Astrocyte (in vitro differentiated cells and primary cell): ENCODE data around the gene SLC26A1. TPM values are rescaled to one million over a fixed set of nuclear protein-coding genes. Genes with fewer than 3 reads are reported as not detected.

Experiments
- DNase-seq: peaks from one replicate; pipeline ENCODE4 v3.0.0-alpha.2; 2010; ENCODE audit warnings: low read depth
- FAIRE-seq: peaks from 2 replicates; lab custom pipeline; 2011; peaks lifted over from hg19 to GRCh38; lab: Jason Lieb, UNC
- H2AFZ ChIP-seq: 2 replicates; pipeline ENCODE4 v1.6.0; 2012; ENCODE audit warnings: low read depth, low read length, inconsistent platforms
- H3K27ac ChIP-seq: 2 replicates; pipeline ENCODE4 v1.5.1; 2011; ENCODE audit warnings: low read depth, low read length, inconsistent platforms
- H3K27me3 ChIP-seq: 2 replicates; pipeline ENCODE4 v1.6.0; 2011; ENCODE audit warnings: low read length, inconsistent platforms; ENCODE audit not compliant: insufficient read depth
- H3K36me3 ChIP-seq: 2 replicates; pipeline ENCODE4 v1.5.1; 2011; ENCODE audit warnings: low read length, inconsistent platforms; ENCODE audit not compliant: insufficient read depth
- H3K4me1 ChIP-seq: 2 replicates; pipeline ENCODE4 v1.5.1; 2011; ENCODE audit warnings: low read length, inconsistent platforms; ENCODE audit not compliant: insufficient read depth
- H3K4me2 ChIP-seq: 2 replicates; pipeline ENCODE4 v1.6.0; 2012; ENCODE audit warnings: low read length, inconsistent platforms
- H3K4me3 ChIP-seq: 2 replicates; pipeline ENCODE4 v1.5.1; 2011; ENCODE audit warnings: low read depth, mild to moderate bottlenecking, low read length, inconsistent platforms; ENCODE audit not compliant: insufficient read depth
- H3K79me2 ChIP-seq: 2 replicates; pipeline ENCODE4 v1.6.0; 2012; ENCODE audit warnings: mild to moderate bottlenecking, low read length, inconsistent platforms; ENCODE audit not compliant: insufficient read depth
- H3K9ac ChIP-seq: 2 replicates; pipeline ENCODE4 v1.6.0; 2012; ENCODE audit warnings: mild to moderate bottlenecking, low read length, inconsistent platforms
- H3K9me3 ChIP-seq: 2 replicates; pipeline ENCODE4 v1.5.1; 2012; ENCODE audit warnings: low read depth, mild to moderate bottlenecking, low read length, inconsistent platforms; ENCODE audit not compliant: insufficient read depth
- H4K20me1 ChIP-seq: 2 replicates; pipeline ENCODE4 v1.6.0; 2012; ENCODE audit warnings: low read length, inconsistent platforms; ENCODE audit not compliant: insufficient read depth
- H3K27ac Mint-ChIP-seq: one replicate; pipeline ENCODE4 v1.8.0; 2021; ENCODE audit warnings: mild to moderate bottlenecking, mixed read lengths; ENCODE audit not compliant: unreplicated experiment
- H3K27me3 Mint-ChIP-seq: one replicate; pipeline ENCODE4 v1.8.0; 2021; ENCODE audit warnings: low read depth, mixed read lengths; ENCODE audit not compliant: unreplicated experiment
- H3K36me3 Mint-ChIP-seq: one replicate; pipeline ENCODE4 v1.8.0; 2021; ENCODE audit warnings: low read depth, mixed read lengths; ENCODE audit not compliant: unreplicated experiment
- H3K4me1 Mint-ChIP-seq: one replicate; pipeline ENCODE4 v1.8.0; 2021; ENCODE audit warnings: low read depth, mixed read lengths; ENCODE audit not compliant: unreplicated experiment
- H3K4me3 Mint-ChIP-seq: one replicate; pipeline ENCODE4 v1.8.0; 2021; ENCODE audit warnings: mild to moderate bottlenecking, moderate library complexity, mixed read lengths; ENCODE audit not compliant: unreplicated experiment
- H3K9me3 Mint-ChIP-seq: one replicate; pipeline ENCODE4 v1.8.0; 2021; ENCODE audit warnings: mild to moderate bottlenecking, mixed read lengths; ENCODE audit not compliant: unreplicated experiment
- CTCF ChIP-seq: IDR thresholded peaks from 2 replicates; pipeline ENCODE4 v1.5.1; 2011; ENCODE audit warnings: low read depth, mild to moderate bottlenecking, inconsistent platforms, low read length, moderate library complexity; ENCODE audit not compliant: insufficient read depth
- EZH2 ChIP-seq: IDR thresholded peaks from 2 replicates; pipeline ENCODE4 v1.6.1; 2012; ENCODE audit warnings: mild to moderate bottlenecking, low read length, inconsistent platforms; ENCODE audit not compliant: insufficient read depth
- total RNA-seq: library from RNA; stranded (reverse); gene quantifications from 2 replicates; pipeline ENCODE4 v1.2.1, GENCODE V29; 2021

SLC26A1 gene
- total RNA-seq, 1 donor from 2014 or later = 0.34 TPM

- H3K79me2 ChIP-seq = no peaks in the 10 kb centered on the region
- H3K27me3 ChIP-seq = no peaks in the 10 kb centered on the region
- no peak overlapping the region for H3K27ac ChIP-seq
- no peak overlapping the region for H3K4me2 ChIP-seq
- no peak overlapping the region for H2AFZ ChIP-seq
- Mint-ChIP-seq H3K27ac (no peak overlapping the region), H3K9me3 (no peaks in the 10 kb centered on the region), H3K4me1 (no peaks in the 10 kb centered on the region), H3K4me3 (no peak overlapping the region), H3K36me3 (peaks cover 4% of the 10 kb centered on the region), H3K27me3 (no peaks in the 10 kb centered on the region)
- no peaks in the 10 kb centered on the region for H3K4me1 ChIP-seq
- no peaks in the 10 kb centered on the region for H3K9me3 ChIP-seq
- no peak overlapping the region for H3K4me3 ChIP-seq
- no peak for DNase-seq
- no peaks in the 10 kb centered on the region for H3K36me3 ChIP-seq
- no peak for FAIRE-seq
- H3K9ac ChIP-seq = no peak overlapping the region
- H4K20me1 ChIP-seq = no peaks in the 10 kb centered on the region
- TF ChIP-seq CTCF = no peak
Observed at GRCh38 chr4:959338-960139, 33.7 kb downstream of the SLC26A1 start.

- TF ChIP-seq EZH2 = no peak
- no peak for TF ChIP-seq CTCF
- Mint-ChIP-seq H3K9me3 (no peaks in the 10 kb centered on the region), H3K4me3 (no peak overlapping the region), H3K27ac (no peak overlapping the region), H3K4me1 (no peaks in the 10 kb centered on the region), H3K36me3 (peaks cover 9% of the 10 kb centered on the region), H3K27me3 (no peaks in the 10 kb centered on the region)
- H4K20me1 ChIP-seq = no peaks in the 10 kb centered on the region
- H3K27me3 ChIP-seq = no peaks in the 10 kb centered on the region
- H3K79me2 ChIP-seq = no peaks in the 10 kb centered on the region
- H3K4me1 ChIP-seq = no peaks in the 10 kb centered on the region
- H3K4me2 ChIP-seq = no peak overlapping the region
- no peaks in the 10 kb centered on the region for H3K36me3 ChIP-seq
- H3K9ac ChIP-seq = no peak overlapping the region
- no peak for DNase-seq
- no peak overlapping the region for H2AFZ ChIP-seq
- FAIRE-seq = no peak
- H3K9me3 ChIP-seq = no peaks in the 10 kb centered on the region
- H3K27ac ChIP-seq = no peak overlapping the region
- H3K4me3 ChIP-seq = no peak overlapping the region
Observed at GRCh38 chr4:958696-959337, 34.4 kb downstream of the SLC26A1 start.

GRCh38 chr4:958314-958665 lies 34.9 kb downstream of the SLC26A1 start:
- Histone ChIP-seq H3K9me3 (no peaks in the 10 kb centered on the region), H3K36me3 (no peaks in the 10 kb centered on the region), H3K4me2 (no peak overlapping the region), H3K79me2 (no peaks in the 10 kb centered on the region), H3K4me1 (no peaks in the 10 kb centered on the region), H3K4me3 (no peak overlapping the region), H3K27me3 (no peaks in the 10 kb centered on the region), H3K9ac (no peak overlapping the region), H2AFZ (no peak overlapping the region), H4K20me1 (no peaks in the 10 kb centered on the region), H3K27ac (no peak overlapping the region)
- Mint-ChIP-seq H3K4me3 (no peak overlapping the region), H3K4me1 (no peaks in the 10 kb centered on the region), H3K27ac (no peak overlapping the region), H3K36me3 (peaks cover 9% of the 10 kb centered on the region), H3K27me3 (no peaks in the 10 kb centered on the region), H3K9me3 (no peaks in the 10 kb centered on the region)
- no peak for TF ChIP-seq CTCF
- DNase-seq (no peak), FAIRE-seq (no peak)
